ENCODE measurements around the gene PCDHGB1. TPM values are rescaled to one million over a fixed set of nuclear protein-coding genes. Genes with fewer than 3 reads are reported as not detected.

Gene PCDHGB1
- total and polyA plus RNA-seq, 2 experiments from 2014 or later, result 0.53 to 0.57 TPM

DNA sequence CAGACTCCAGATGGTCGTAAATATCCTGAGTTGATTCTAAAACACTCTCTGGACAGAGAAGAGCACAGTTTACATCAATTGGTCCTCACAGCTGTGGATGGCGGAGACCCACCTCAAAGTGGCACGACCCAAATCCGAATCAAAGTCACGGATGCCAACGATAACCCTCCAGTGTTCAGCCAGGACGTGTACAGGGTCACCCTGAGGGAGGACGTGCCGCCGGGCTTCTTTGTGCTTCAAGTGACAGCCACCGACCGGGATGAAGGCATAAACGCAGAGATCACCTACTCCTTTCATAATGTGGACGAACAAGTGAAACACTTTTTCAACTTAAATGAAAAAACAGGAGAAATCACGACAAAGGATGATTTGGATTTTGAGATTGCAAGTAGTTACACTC lies 10.8 kb downstream of the PCDHGB1 start:
- Histone ChIP-seq H3K79me2 (no peaks in the 10 kb centered on the region), H3K36me3 (replicated peaks; ENCODE audit: insufficient read depth, low read depth) (no peaks in the 10 kb centered on the region), H3K4me2 (no peak overlapping the region), H3K27me3 (no peaks in the 10 kb centered on the region), H2AFZ (no peak overlapping the region), H3K4me1 (ENCODE audit: insufficient read depth) (no peaks in the 10 kb centered on the region), H3K9me3 (ENCODE audit: low read depth) (peaks cover 5% of the 10 kb centered on the region), H4K20me1 (ENCODE audit: insufficient read depth, poor library complexity, severe bottlenecking) (no peaks in the 10 kb centered on the region), H3K4me3 (no peak overlapping the region), H3K27ac (no peak overlapping the region), H3K9me2 (replicated peaks; ENCODE audit: insufficient read depth) (no peaks in the 10 kb centered on the region)
- TF ChIP-seq EZH2phosphoT487 (IDR thresholded peaks at IDR 0.05; ENCODE audit: low read depth, severe bottlenecking, unreplicated experiment), result no peak
- TF ChIP-seq, protein P1, sequence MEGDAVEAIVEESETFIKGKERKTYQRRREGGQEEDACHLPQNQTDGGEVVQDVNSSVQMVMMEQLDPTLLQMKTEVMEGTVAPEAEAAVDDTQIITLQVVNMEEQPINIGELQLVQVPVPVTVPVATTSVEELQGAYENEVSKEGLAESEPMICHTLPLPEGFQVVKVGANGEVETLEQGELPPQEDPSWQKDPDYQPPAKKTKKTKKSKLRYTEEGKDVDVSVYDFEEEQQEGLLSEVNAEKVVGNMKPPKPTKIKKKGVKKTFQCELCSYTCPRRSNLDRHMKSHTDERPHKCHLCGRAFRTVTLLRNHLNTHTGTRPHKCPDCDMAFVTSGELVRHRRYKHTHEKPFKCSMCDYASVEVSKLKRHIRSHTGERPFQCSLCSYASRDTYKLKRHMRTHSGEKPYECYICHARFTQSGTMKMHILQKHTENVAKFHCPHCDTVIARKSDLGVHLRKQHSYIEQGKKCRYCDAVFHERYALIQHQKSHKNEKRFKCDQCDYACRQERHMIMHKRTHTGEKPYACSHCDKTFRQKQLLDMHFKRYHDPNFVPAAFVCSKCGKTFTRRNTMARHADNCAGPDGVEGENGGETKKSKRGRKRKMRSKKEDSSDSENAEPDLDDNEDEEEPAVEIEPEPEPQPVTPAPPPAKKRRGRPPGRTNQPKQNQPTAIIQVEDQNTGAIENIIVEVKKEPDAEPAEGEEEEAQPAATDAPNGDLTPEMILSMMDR (IDR thresholded peaks at IDR 0.05; ENCODE audit: poor library complexity), result no peak
- TF ChIP-seq EZH2 (IDR thresholded peaks at IDR 0.05; ENCODE audit: borderline replicate concordance), result no peak
- WGBS (ENCODE audit: low lambda C conversion rate, missing lambda C conversion rate), result 91% methylated on average over 15 of the region's 15 CpGs
- no peak for DNase-seq (ENCODE audit: low spot score)

DNA sequence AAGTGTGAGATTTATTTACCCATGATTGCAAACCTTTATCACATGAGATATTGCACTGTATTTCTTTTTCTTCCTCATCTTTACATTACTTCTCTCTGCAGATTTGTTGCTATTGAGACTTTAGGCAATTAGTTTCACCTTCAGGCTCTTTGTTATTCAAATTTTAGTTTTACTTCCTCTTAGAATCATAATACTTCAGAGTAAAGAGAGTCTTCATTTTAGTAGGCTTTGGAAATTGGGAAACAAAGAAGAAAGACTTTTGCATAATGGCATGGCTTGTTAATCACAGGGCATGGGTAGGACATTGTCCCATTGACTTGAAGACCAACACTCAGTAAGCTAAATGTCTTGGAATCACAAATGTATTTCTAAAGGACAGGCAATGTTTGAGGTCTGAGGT lies 12.8 kb downstream of the PCDHGB1 start:
- Histone ChIP-seq H3K79me2 (no peaks in the 10 kb centered on the region), H3K36me3 (replicated peaks; ENCODE audit: insufficient read depth, low read depth) (no peaks in the 10 kb centered on the region), H3K9me3 (ENCODE audit: low read depth) (peaks cover 5% of the 10 kb centered on the region), H2AFZ (no peak overlapping the region), H3K4me2 (no peak overlapping the region), H3K4me1 (ENCODE audit: insufficient read depth) (no peaks in the 10 kb centered on the region), H3K4me3 (no peak overlapping the region), H4K20me1 (ENCODE audit: insufficient read depth, poor library complexity, severe bottlenecking) (no peaks in the 10 kb centered on the region), H3K27me3 (no peaks in the 10 kb centered on the region), H3K9me2 (replicated peaks; ENCODE audit: insufficient read depth) (no peaks in the 10 kb centered on the region), H3K27ac (no peak overlapping the region)
- TF ChIP-seq EZH2phosphoT487 (IDR thresholded peaks at IDR 0.05; ENCODE audit: low read depth, severe bottlenecking, unreplicated experiment), result no peak
- TF ChIP-seq, protein P1 (IDR thresholded peaks at IDR 0.05; ENCODE audit: poor library complexity), result no peak
- TF ChIP-seq EZH2 (IDR thresholded peaks at IDR 0.05; ENCODE audit: borderline replicate concordance), result no peak
- DNase-seq (ENCODE audit: low spot score), result no peak

DNA sequence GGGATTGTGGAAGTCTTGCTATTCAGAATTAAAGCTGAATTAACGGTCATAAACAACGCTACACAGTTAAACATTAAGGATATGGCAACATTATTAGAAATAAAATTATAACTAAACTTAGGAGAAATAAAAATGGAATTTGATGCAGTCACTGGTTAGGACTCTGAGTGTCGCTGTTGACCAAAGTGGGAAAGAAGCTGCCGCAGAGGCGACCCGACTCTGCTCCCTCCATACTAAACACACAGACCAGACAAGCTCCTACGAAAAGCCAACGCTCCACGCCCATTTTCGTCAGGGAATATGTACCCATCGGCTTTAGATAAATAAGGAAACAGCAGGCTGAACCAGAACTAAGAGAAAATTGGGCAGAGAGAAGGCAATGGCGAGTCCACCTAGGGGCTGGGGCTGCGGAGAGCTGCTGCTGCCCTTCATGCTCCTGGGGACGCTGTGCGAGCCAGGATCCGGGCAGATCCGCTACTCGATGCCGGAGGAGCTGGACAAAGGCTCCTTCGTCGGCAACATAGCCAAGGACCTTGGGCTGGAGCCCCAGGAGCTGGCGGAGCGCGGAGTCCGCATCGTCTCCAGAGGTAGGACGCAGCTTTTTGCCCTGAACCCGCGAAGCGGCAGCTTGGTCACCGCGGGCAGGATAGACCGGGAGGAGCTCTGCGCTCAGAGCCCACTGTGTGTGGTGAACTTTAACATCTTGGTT lies 14.2 kb downstream of the PCDHGB1 start, which contains the start of gene PCDHGA5:
Gene PCDHGA5 (plus strand): TSS at position 211 of the 709 bp plus-strand sequence. CDS start 169 bp downstream, at position 380.
- peaks cover 5% of the 10 kb centered on the region for H3K9me3 ChIP-seq (ENCODE audit: low read depth)
- H4K20me1 ChIP-seq (ENCODE audit: insufficient read depth, poor library complexity, severe bottlenecking), result no peaks in the 10 kb centered on the region
- TF ChIP-seq, protein P1 (IDR thresholded peaks at IDR 0.05; ENCODE audit: poor library complexity), result no peak
- TF ChIP-seq EZH2 (IDR thresholded peaks at IDR 0.05; ENCODE audit: borderline replicate concordance) (no peak), EZH2phosphoT487 (IDR thresholded peaks at IDR 0.05; ENCODE audit: low read depth, severe bottlenecking, unreplicated experiment) (no peak)
- H3K27me3 ChIP-seq, result no peaks in the 10 kb centered on the region
- WGBS (ENCODE audit: low lambda C conversion rate, missing lambda C conversion rate), result 96% methylated on average over 32 of the region's 34 CpGs
- DNase-seq (ENCODE audit: low spot score), result no peak
- H3K36me3 ChIP-seq (replicated peaks; ENCODE audit: insufficient read depth, low read depth), result no peaks in the 10 kb centered on the region
- no peak within 1 kb of the TSS for H3K27ac ChIP-seq
- no peaks in the 10 kb centered on the region for H3K4me1 ChIP-seq (ENCODE audit: insufficient read depth)
- no peaks in the 10 kb centered on the region for H3K9me2 ChIP-seq (replicated peaks; ENCODE audit: insufficient read depth)
- no peak within 1 kb of the TSS for H2AFZ ChIP-seq
- H3K4me3 ChIP-seq, result no peak within 1 kb of the TSS
- H3K4me2 ChIP-seq, result no peak within 1 kb of the TSS
- no peaks in the 10 kb centered on the region for H3K79me2 ChIP-seq

Measured in hepatocyte (in vitro differentiated cells).